NCI-H2227 (cell line): Measurements from ENCODE around the gene STEAP1.

Experiments used
- DNase-seq: peaks from one replicate; lab custom pipeline; 2025; ENCODE audit not compliant: unreplicated experiment; lab: John Stamatoyannopoulos, UW

The STEAP1 gene

DNA sequence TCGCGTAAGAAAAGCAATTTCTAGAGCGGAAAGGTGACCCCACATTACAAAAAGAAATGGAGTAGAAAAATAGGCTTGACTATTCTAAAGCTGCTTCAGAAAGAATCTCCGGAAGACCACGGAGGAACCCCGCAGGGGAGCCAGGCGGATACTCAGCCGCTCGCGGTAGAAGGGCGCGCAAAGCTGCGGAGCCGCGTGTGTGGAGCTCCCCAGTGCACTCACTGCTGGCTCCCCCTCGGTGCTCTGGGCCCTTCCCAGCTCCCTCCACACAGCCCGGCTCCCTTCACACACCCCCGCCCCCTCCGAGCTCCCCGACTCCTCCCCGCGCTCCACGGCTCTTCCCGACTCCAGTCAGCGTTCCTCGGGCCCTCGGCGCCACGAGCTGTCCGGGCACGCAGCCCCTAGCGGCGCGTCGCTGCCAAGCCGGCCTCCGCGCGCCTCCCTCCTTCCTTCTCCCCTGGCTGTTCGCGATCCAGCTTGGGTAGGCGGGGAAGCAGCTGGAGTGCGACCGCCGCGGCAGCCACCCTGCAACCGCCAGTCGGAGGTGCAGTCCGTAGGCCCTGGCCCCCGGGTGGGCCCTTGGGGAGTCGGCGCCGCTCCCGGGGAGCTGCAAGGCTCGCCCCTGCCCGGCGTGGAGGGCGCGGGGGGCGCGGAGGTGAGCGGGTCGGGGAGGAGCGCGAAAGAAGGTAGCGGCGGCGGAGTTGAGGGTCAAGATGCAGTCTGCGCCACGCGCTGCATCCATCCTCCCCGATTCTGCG lies 57.3 kb downstream of the STEAP1 start, which contains the start of gene STEAP2:
STEAP2 (plus strand) TSS at position 350 of the 758 bp plus-strand sequence. CDS start 13,343 bp downstream, outside the sequence.
- DNase-seq: peak; percentile 94

DNA sequence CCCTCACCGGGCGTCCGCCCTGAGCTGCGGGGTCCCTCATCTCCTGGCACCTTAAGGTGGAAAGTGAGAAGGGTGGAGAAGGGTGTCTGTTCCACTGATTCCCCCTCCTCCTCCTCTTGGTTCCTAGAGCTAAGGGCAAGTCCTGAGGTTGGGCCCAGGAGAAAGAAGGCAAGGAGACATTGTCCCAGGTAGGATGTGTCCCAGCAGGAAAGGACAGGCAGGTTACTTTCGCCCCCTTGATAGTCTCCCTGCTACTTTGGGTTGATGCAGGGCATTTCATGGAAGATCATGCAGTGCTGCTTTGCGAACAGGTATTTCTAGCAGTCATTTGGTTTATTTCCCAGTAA lies 57.9 kb downstream of the STEAP1 start:
- DNase-seq: no peak

DNA sequence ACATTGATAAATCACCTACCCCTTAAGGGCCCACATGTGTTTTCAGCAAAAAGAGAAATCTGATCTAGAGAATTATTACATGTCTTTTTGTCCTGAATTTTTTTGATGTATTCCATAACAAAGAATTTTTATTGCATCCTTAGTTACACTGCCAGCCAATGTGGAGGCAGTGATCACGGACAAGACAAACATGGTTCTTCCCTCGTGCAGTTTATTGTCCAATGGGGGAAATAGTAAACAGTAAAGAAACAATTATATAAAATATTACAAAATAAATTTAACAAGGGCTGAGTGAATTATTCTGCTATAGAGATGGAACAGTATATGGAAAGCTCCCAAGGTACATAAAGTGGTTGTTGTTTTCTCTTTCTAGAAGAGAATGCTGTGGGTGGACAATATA lies 59.3 kb downstream of the STEAP1 start:
- no peak for DNase-seq
